Nephron (organoid): ENCODE measurements around the gene IP6K3.

Experiments used
- H3K27ac Mint-ChIP-seq, 3 experiments: 2 replicates each; pipeline ENCODE4 v1.8.0; 2020; ENCODE audit warnings: mixed read lengths in 3 of 3, mild to moderate bottlenecking in 2 of 3, moderate library complexity in 1 of 3
- H3K27me3 Mint-ChIP-seq: 2 replicates; pipeline ENCODE4 v1.8.0; 2021; ENCODE audit warnings: low read depth, mild to moderate bottlenecking, moderate library complexity, mixed read lengths
- H3K36me3 Mint-ChIP-seq: 2 replicates; pipeline ENCODE4 v1.8.0; 2020; ENCODE audit warnings: low read depth, mixed read lengths
- H3K4me1 Mint-ChIP-seq: 2 replicates; pipeline ENCODE4 v1.8.0; 2020; ENCODE audit warnings: mixed read lengths
- H3K4me3 Mint-ChIP-seq, 3 experiments: 2 replicates each; pipeline ENCODE4 v1.8.0; 2020; ENCODE audit warnings: mild to moderate bottlenecking in 3 of 3, mixed read lengths in 3 of 3, moderate library complexity in 2 of 3
- H3K9me3 Mint-ChIP-seq: 2 replicates; pipeline ENCODE4 v1.8.0; 2020; ENCODE audit warnings: mixed read lengths
- CTCF ChIP-seq, 3 experiments: fragments of 200-600 bp; sonication (generic); IDR thresholded peaks; one replicate each; pipeline ENCODE4 v1.5.0; 2021; ENCODE audit warnings: antibody characterized with exemption in 3 of 3; ENCODE audit not compliant: unreplicated experiment in 3 of 3

The IP6K3 gene

GRCh38 chr6:33689879-33690278 is 56.8 kb downstream of the IP6K3 start:
- peaks cover 11% of the 10 kb centered on the region for H3K36me3 Mint-ChIP-seq
- no peaks in the 10 kb centered on the region for H3K9me3 Mint-ChIP-seq
- peaks cover 33% of the 10 kb centered on the region for H3K4me1 Mint-ChIP-seq
- peaks cover 15% of the 10 kb centered on the region for H3K27me3 Mint-ChIP-seq
- TF ChIP-seq CTCF (IDR thresholded peaks at IDR 0.05; ENCODE audit: unreplicated experiment in 3 of 3): no peak
- H3K27ac Mint-ChIP-seq: no peak overlapping the region
- no peak overlapping the region for H3K4me3 Mint-ChIP-seq

DNA sequence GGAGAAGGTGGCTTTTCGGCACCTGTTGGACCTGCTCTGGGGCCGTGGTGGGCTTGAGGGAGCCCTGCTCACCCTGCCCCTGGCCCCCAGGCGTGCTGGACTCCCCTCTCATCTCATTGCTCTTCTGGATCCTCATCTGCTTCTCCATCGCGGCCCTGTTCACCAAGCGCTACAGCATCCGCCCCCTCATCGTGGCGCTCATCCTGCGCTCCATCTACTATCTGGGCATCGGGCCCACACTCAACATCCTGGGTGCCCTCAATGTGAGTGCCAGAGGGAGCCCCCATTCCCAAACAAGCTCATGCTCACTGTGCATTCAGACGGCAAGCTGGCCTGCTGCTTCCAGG is 57.6 kb downstream of the IP6K3 start:
- TF ChIP-seq CTCF (IDR thresholded peaks at IDR 0.05; ENCODE audit: unreplicated experiment in 3 of 3): no peak
- no peaks in the 10 kb centered on the region for H3K9me3 Mint-ChIP-seq
- H3K27ac Mint-ChIP-seq: no peak overlapping the region
- peaks cover 25% of the 10 kb centered on the region for H3K4me1 Mint-ChIP-seq
- peaks cover 10% of the 10 kb centered on the region for H3K36me3 Mint-ChIP-seq
- peaks cover 15% of the 10 kb centered on the region for H3K27me3 Mint-ChIP-seq
- H3K4me3 Mint-ChIP-seq: no peak overlapping the region

GRCh38 chr6:33688451-33689147 is 58.1 kb downstream of the IP6K3 start:
- H3K27ac Mint-ChIP-seq: no peak overlapping the region
- TF ChIP-seq CTCF (IDR thresholded peaks at IDR 0.05; ENCODE audit: unreplicated experiment in 3 of 3): no peak
- H3K4me3 Mint-ChIP-seq: no peak overlapping the region
- H3K36me3 Mint-ChIP-seq: peaks cover 8% of the 10 kb centered on the region
- H3K27me3 Mint-ChIP-seq: peaks cover 14% of the 10 kb centered on the region
- peaks cover 20% of the 10 kb centered on the region for H3K4me1 Mint-ChIP-seq
- no peaks in the 10 kb centered on the region for H3K9me3 Mint-ChIP-seq

GRCh38 chr6:33688006-33688405 is 58.7 kb downstream of the IP6K3 start:
- Mint-ChIP-seq H3K9me3 (no peaks in the 10 kb centered on the region), H3K27ac (no peak overlapping the region), H3K36me3 (peaks cover 8% of the 10 kb centered on the region), H3K4me1 (peaks cover 14% of the 10 kb centered on the region), H3K4me3 (no peak overlapping the region), H3K27me3 (peaks cover 11% of the 10 kb centered on the region)
- no peak for TF ChIP-seq CTCF (IDR thresholded peaks at IDR 0.05; ENCODE audit: unreplicated experiment in 3 of 3)

GRCh38 chr6:33686981-33687975 is 59.4 kb downstream of the IP6K3 start:
- TF ChIP-seq CTCF (IDR thresholded peaks at IDR 0.05; ENCODE audit: unreplicated experiment in 3 of 3): no peak
- Mint-ChIP-seq H3K9me3 (no peaks in the 10 kb centered on the region), H3K4me1 (peaks cover 7% of the 10 kb centered on the region), H3K4me3 (no peak overlapping the region), H3K27me3 (peaks cover 15% of the 10 kb centered on the region), H3K36me3 (peaks cover 3% of the 10 kb centered on the region), H3K27ac (no peak overlapping the region)
